HEK293 (cell line): ENCODE measurements around the gene OLFM1.

Experiments used
- EGR2 ChIP-seq: fragments of 450-650 bp; formaldehyde crosslinking; IDR thresholded peaks from 2 replicates; pipeline ENCODE4 v1.5.1; 2016; ENCODE audit warnings: low read depth, missing biosample characterization, missing genetic modification characterization
- KLF16 ChIP-seq: fragments of 450-650 bp; formaldehyde crosslinking; IDR thresholded peaks from 2 replicates; pipeline ENCODE4 v1.5.1; 2017; ENCODE audit warnings: missing biosample characterization, missing genetic modification characterization
- REST ChIP-seq: fragments of 450-650 bp; formaldehyde crosslinking; IDR thresholded peaks from 2 replicates; pipeline ENCODE4 v1.5.1; 2016; ENCODE audit warnings: missing biosample characterization, missing genetic modification characterization
- TCF7L2 ChIP-seq: IDR thresholded peaks from 2 replicates; pipeline ENCODE4 v1.6.1; 2011; ENCODE audit warnings: low read depth, mild to moderate bottlenecking, inconsistent platforms, low read length, moderate library complexity, borderline replicate concordance
- ZBTB7A ChIP-seq: fragments of 450-650 bp; formaldehyde crosslinking; IDR thresholded peaks from 2 replicates; pipeline ENCODE4 v1.5.1; 2016; ENCODE audit warnings: low read depth, missing biosample characterization, missing genetic modification characterization
- ZFP37 ChIP-seq: fragments of 450-650 bp; formaldehyde crosslinking; IDR thresholded peaks from 2 replicates; pipeline ENCODE4 v1.5.1; 2016; ENCODE audit warnings: missing biosample characterization, missing genetic modification characterization
- ZFP41 ChIP-seq: fragments of 450-650 bp; formaldehyde crosslinking; IDR thresholded peaks from 2 replicates; pipeline ENCODE4 v1.5.1; 2016; ENCODE audit warnings: missing biosample characterization, missing genetic modification characterization, borderline replicate concordance
- ZNF140 ChIP-seq: fragments of 450-650 bp; formaldehyde crosslinking; IDR thresholded peaks from 2 replicates; pipeline ENCODE4 v1.5.1; 2016; ENCODE audit warnings: missing biosample characterization, missing genetic modification characterization
- ZNF274 ChIP-seq, 2 experiments: fragments of 200-500 bp in 1 of 2; fragments of 450-650 bp in 1 of 2; sonication (Bioruptor generic) in 1 of 2; formaldehyde crosslinking in 1 of 2; IDR thresholded peaks; 2 replicates each; pipeline versions ENCODE4 v1.5.1 to v1.6.1; 2014 to 2016; ENCODE audit warnings: borderline replicate concordance in 1 of 2, inconsistent platforms in 1 of 2, low read length in 1 of 2, missing biosample characterization in 1 of 2, missing genetic modification characterization in 1 of 2
- ZNF561 ChIP-seq: fragments of 450-650 bp; IDR thresholded peaks from 2 replicates; pipeline ENCODE4 v1.5.1; 2018; ENCODE audit warnings: missing biosample characterization, missing genetic modification characterization, borderline replicate concordance
- ZNF660 ChIP-seq: fragments of 450-650 bp; IDR thresholded peaks from 2 replicates; pipeline ENCODE4 v1.5.1; 2018; ENCODE audit warnings: missing biosample characterization, mild to moderate bottlenecking, missing genetic modification characterization
- TF ChIP-seq, protein P1 (sequence below): fragments of 450-650 bp; formaldehyde crosslinking; IDR thresholded peaks from 2 replicates; pipeline ENCODE4 v1.5.1; 2016; ENCODE audit warnings: missing biosample characterization, missing genetic modification characterization
- TF ChIP-seq, protein P2 (sequence below): fragments of 450-650 bp; formaldehyde crosslinking; optimal IDR thresholded peaks from 2 replicates; pipeline ENCODE3; 2016; ENCODE audit warnings: missing biosample characterization, mild to moderate bottlenecking, missing genetic modification characterization

GRCh38 chr9:135078361-135078821 is 9.1 kb upstream of the OLFM1 start:
- TF ChIP-seq, protein P1, sequence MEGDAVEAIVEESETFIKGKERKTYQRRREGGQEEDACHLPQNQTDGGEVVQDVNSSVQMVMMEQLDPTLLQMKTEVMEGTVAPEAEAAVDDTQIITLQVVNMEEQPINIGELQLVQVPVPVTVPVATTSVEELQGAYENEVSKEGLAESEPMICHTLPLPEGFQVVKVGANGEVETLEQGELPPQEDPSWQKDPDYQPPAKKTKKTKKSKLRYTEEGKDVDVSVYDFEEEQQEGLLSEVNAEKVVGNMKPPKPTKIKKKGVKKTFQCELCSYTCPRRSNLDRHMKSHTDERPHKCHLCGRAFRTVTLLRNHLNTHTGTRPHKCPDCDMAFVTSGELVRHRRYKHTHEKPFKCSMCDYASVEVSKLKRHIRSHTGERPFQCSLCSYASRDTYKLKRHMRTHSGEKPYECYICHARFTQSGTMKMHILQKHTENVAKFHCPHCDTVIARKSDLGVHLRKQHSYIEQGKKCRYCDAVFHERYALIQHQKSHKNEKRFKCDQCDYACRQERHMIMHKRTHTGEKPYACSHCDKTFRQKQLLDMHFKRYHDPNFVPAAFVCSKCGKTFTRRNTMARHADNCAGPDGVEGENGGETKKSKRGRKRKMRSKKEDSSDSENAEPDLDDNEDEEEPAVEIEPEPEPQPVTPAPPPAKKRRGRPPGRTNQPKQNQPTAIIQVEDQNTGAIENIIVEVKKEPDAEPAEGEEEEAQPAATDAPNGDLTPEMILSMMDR (tag by site-specific recombination), result no peak
- no peak for TF ChIP-seq ZNF274 (IDR thresholded peaks at IDR 0.05; ENCODE audit: low read length)
- TF ChIP-seq ZNF274 (tag by site-specific recombination; IDR thresholded peaks at IDR 0.05; ENCODE audit: borderline replicate concordance), result no peak
- TF ChIP-seq REST (tag by site-specific recombination), result no peak
- TF ChIP-seq KLF16 (tag by site-specific recombination), result no peak
- no peak for TF ChIP-seq ZNF660 (tag by site-specific recombination)
- TF ChIP-seq ZNF140, result no peak
- TF ChIP-seq TCF7L2, result no peak
- TF ChIP-seq ZNF561 (tag by site-specific recombination), result no peak
- TF ChIP-seq, protein P2, sequence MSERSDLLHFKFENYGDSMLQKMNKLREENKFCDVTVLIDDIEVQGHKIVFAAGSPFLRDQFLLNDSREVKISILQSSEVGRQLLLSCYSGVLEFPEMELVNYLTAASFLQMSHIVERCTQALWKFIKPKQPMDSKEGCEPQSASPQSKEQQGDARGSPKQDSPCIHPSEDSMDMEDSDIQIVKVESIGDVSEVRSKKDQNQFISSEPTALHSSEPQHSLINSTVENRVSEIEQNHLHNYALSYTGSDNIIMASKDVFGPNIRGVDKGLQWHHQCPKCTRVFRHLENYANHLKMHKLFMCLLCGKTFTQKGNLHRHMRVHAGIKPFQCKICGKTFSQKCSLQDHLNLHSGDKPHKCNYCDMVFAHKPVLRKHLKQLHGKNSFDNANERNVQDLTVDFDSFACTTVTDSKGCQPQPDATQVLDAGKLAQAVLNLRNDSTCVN (tag by site-specific recombination), result no peak
- no peak for TF ChIP-seq ZFP37
- no peak for TF ChIP-seq EGR2 (tag by site-specific recombination)
- TF ChIP-seq ZFP41, result no peak
- no peak for TF ChIP-seq ZBTB7A (tag by site-specific recombination)
